Osteocyte (in vitro differentiated cells): ENCODE results near the gene CDYL. TPM values are rescaled to one million over a fixed set of nuclear protein-coding genes. Genes with fewer than 3 reads are reported as not detected.

Experiments
- DNase-seq: peaks from one replicate; pipeline ENCODE4 v3.0.0; 2021; ENCODE audit warnings: mixed read lengths; ENCODE audit not compliant: unreplicated experiment; ENCODE audit errors: extremely low spot score
- H3K27ac Mint-ChIP-seq: one replicate; pipeline ENCODE4 v1.8.0; 2021; ENCODE audit warnings: mild to moderate bottlenecking, mixed read lengths; ENCODE audit not compliant: unreplicated experiment
- H3K27me3 Mint-ChIP-seq: one replicate; pipeline ENCODE4 v1.8.0; 2021; ENCODE audit warnings: mixed read lengths; ENCODE audit not compliant: unreplicated experiment
- H3K36me3 Mint-ChIP-seq: one replicate; pipeline ENCODE4 v1.8.0; 2021; ENCODE audit warnings: mixed read lengths; ENCODE audit not compliant: unreplicated experiment
- H3K4me1 Mint-ChIP-seq: one replicate; pipeline ENCODE4 v1.8.0; 2021; ENCODE audit warnings: mixed read lengths; ENCODE audit not compliant: unreplicated experiment
- H3K4me3 Mint-ChIP-seq: one replicate; pipeline ENCODE4 v1.8.0; 2021; ENCODE audit warnings: mild to moderate bottlenecking, moderate library complexity, mixed read lengths; ENCODE audit not compliant: unreplicated experiment
- H3K9me3 Mint-ChIP-seq: one replicate; pipeline ENCODE4 v1.8.0; 2021; ENCODE audit warnings: mixed read lengths; ENCODE audit not compliant: unreplicated experiment
- CTCF ChIP-seq: fragments of 200-600 bp; sonication (generic); IDR thresholded peaks from 2 replicates; pipeline ENCODE4 v1.5.0; 2021; ENCODE audit warnings: antibody characterized with exemption, mild to moderate bottlenecking, moderate library complexity
- total RNA-seq: library from RNA; stranded (reverse); gene quantifications from 2 replicates; pipeline ENCODE4 v1.2.1, GENCODE V29; 2021

CDYL gene
- total RNA-seq, 1 donor from 2014 or later, result 39.8 TPM

GRCh38 chr6:4931530-4932227, 155.5 kb downstream of the CDYL start:
- Mint-ChIP-seq H3K27ac (no peak overlapping the region), H3K9me3 (peaks cover 7% of the 10 kb centered on the region), H3K27me3 (no peaks in the 10 kb centered on the region), H3K4me3 (no peak overlapping the region), H3K4me1 (peaks cover 54% of the 10 kb centered on the region), H3K36me3 (peaks cover 9% of the 10 kb centered on the region)
- DNase-seq, result no peak
- TF ChIP-seq CTCF, result no peak

GRCh38 chr6:4932228-4932903, 156.2 kb downstream of the CDYL start:
- no peak for TF ChIP-seq CTCF
- Mint-ChIP-seq H3K4me3 (no peak overlapping the region), H3K4me1 (peaks cover 54% of the 10 kb centered on the region), H3K27ac (no peak overlapping the region), H3K36me3 (peaks cover 9% of the 10 kb centered on the region), H3K27me3 (no peaks in the 10 kb centered on the region), H3K9me3 (peaks cover 7% of the 10 kb centered on the region)
- no peak for DNase-seq

- H3K36me3 Mint-ChIP-seq, result peaks cover 8% of the 10 kb centered on the region
- H3K27me3 Mint-ChIP-seq, result no peaks in the 10 kb centered on the region
- no peak for DNase-seq
- no peak for TF ChIP-seq CTCF
- H3K9me3 Mint-ChIP-seq, result no peaks in the 10 kb centered on the region
- peaks cover 28% of the 10 kb centered on the region for H3K4me1 Mint-ChIP-seq
- H3K27ac Mint-ChIP-seq, result no peak overlapping the region
- H3K4me3 Mint-ChIP-seq, result no peak overlapping the region
Measured at GRCh38 chr6:4935486-4935885, 159.3 kb downstream of the CDYL start.

- H3K36me3 Mint-ChIP-seq, result peaks cover 8% of the 10 kb centered on the region
- no peak for DNase-seq
- H3K27me3 Mint-ChIP-seq, result no peaks in the 10 kb centered on the region
- H3K9me3 Mint-ChIP-seq, result no peaks in the 10 kb centered on the region
- H3K4me3 Mint-ChIP-seq, result no peak overlapping the region
- H3K4me1 Mint-ChIP-seq, result peaks cover 27% of the 10 kb centered on the region
- TF ChIP-seq CTCF, result no peak
- peak overlapping the region; percentile 11 for H3K27ac Mint-ChIP-seq
Measured at GRCh38 chr6:4935975-4936680, 159.9 kb downstream of the CDYL start.

DNA sequence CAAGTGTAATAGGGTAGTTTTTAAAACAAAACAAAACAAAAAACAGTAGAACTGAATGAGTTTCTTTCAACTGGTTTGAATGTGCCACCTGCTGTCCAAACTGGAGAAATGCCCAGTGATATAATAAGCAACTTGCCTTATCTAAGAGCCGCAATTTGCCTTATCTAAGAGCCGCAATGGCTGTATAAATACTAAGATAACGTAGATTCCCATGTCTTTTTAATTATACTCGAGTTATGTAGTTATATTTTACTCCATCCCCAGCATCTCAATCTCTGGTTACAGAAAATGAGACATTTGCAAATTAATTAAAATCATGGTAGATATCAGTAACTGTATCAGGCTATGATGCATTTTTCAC, 160.5 kb downstream of the CDYL start:
- no peaks in the 10 kb centered on the region for H3K9me3 Mint-ChIP-seq
- no peaks in the 10 kb centered on the region for H3K27me3 Mint-ChIP-seq
- peak; percentile 78 for TF ChIP-seq CTCF
- H3K27ac Mint-ChIP-seq, result peak overlapping the region; percentile 11
- no peak overlapping the region for H3K4me3 Mint-ChIP-seq
- peaks cover 27% of the 10 kb centered on the region for H3K4me1 Mint-ChIP-seq
- H3K36me3 Mint-ChIP-seq, result peaks cover 8% of the 10 kb centered on the region
- DNase-seq, result no peak
